ENCODE data around the gene BTN2A1. TPM values are rescaled to one million over a fixed set of nuclear protein-coding genes. Genes with fewer than 3 reads are reported as not detected.
A peak's percentile ranks its signal among the peaks of the same experiment; 100 is the strongest.

Gene BTN2A1
- total and polyA plus RNA-seq, 9 of the 15 experiments (the other 6 are each of a cell fraction or from before 2014, with no cell fraction given) = 6.7 to 22.1 (median 16.4) TPM

DNA sequence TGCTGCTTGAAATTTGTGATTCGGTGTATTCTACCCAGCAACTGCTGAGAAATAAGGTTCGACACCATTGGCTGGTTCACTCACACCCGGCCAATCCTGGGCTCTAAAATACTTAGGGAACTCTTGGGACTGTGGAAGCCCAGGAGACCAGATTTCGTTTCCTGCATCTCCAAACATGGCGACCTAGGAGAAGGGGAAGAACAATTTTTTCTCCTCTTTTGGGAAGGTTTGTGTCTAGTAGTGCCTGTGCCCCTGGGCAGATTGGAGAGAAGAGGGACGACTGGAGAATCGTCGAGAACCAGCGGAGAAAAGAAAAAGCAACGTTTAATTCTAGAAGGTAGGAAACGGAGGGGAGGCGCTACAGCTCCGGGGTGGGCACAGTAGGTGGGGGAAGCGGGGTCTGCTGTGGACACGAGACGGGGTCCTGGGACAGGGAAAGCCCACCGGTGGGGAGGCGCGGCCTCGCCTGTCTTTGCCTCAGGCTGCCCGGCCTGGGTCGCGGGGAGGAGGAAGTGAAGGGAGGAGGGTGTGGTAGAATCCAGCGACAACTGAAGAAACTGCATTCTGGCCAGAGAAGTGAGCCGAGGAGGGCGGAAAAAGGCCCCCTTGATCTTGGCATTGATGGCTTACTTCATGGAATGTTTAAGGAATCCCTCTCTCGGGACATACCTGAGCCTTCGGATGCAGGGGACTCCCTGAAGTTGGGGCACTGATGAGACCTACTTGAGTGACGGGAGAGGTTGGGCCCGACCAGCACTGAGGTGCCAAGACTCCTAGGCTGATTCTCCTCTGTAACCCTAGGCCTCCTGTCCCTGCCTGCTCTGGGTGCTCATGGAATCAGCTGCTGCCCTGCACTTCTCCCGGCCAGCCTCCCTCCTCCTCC lies at the start of gene BTN2A1 (continued):
- TF ChIP-seq, protein P1, sequence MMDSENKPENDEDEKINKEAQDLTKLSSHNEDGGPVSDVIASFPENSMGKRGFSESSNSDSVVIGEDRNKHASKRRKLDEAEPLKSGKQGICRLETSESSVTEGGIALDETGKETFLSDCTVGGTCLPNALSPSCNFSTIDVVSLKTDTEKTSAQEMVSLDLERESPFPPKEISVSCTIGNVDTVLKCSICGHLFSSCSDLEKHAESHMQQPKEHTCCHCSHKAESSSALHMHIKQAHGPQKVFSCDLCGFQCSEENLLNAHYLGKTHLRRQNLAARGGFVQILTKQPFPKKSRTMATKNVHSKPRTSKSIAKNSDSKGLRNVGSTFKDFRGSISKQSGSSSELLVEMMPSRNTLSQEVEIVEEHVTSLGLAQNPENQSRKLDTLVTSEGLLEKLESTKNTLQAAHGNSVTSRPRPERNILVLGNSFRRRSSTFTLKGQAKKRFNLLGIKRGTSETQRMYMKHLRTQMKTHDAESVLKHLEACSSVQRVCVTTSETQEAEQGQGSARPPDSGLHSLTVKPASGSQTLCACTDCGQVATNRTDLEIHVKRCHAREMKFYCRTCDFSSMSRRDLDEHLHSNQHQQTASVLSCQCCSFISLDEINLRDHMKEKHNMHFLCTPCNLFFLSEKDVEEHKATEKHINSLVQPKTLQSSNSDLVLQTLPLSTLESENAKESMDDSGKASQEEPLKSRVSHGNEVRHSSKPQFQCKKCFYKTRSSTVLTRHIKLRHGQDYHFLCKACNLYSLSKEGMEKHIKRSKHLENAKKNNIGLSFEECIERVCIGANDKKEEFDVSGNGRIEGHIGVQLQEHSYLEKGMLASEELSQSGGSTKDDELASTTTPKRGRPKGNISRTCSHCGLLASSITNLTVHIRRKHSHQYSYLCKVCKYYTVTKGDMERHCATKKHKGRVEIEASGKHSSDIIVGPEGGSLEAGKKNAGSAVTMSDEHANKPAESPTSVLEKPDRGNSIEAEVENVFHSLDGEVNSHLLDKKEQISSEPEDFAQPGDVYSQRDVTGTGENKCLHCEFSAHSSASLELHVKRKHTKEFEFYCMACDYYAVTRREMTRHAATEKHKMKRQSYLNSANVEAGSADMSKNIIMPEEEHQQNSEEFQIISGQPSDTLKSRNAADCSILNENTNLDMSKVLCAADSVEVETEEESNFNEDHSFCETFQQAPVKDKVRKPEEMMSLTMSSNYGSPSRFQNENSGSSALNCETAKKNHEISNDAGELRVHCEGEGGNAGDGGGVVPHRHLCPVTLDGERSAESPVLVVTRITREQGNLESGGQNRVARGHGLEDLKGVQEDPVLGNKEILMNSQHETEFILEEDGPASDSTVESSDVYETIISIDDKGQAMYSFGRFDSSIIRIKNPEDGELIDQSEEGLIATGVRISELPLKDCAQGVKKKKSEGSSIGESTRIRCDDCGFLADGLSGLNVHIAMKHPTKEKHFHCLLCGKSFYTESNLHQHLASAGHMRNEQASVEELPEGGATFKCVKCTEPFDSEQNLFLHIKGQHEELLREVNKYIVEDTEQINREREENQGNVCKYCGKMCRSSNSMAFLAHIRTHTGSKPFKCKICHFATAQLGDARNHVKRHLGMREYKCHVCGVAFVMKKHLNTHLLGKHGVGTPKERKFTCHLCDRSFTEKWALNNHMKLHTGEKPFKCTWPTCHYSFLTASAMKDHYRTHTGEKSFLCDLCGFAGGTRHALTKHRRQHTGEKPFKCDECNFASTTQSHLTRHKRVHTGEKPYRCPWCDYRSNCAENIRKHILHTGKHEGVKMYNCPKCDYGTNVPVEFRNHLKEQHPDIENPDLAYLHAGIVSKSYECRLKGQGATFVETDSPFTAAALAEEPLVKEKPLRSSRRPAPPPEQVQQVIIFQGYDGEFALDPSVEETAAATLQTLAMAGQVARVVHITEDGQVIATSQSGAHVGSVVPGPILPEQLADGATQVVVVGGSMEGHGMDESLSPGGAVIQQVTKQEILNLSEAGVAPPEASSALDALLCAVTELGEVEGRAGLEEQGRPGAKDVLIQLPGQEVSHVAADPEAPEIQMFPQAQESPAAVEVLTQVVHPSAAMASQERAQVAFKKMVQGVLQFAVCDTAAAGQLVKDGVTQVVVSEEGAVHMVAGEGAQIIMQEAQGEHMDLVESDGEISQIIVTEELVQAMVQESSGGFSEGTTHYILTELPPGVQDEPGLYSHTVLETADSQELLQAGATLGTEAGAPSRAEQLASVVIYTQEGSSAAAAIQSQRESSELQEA (IDR thresholded peaks at IDR 0.05; ENCODE audit: low read depth) = peak; percentile 48; the same call in 1 of the 2 replicates
- TF ChIP-seq PTTG1 (tag; IDR thresholded peaks at IDR 0.05; ENCODE audit: low read depth) (no peak), ATF1 (CRISPR knock-in tag; IDR thresholded peaks at IDR 0.05) (no peak), ATF1 (tag; IDR thresholded peaks at IDR 0.05) (peak; percentile 95), GTF2F1 (IDR thresholded peaks at IDR 0.05; ENCODE audit: low read depth, low read length) (peak; percentile 91; the same call in 1 of the 2 replicates), ZKSCAN3 (CRISPR knock-in tag; IDR thresholded peaks at IDR 0.05) (no peak), ZFX (CRISPR knock-in tag; IDR thresholded peaks at IDR 0.05) (peak; percentile 43; the same call in 1 of the 2 replicates), SMARCA4 (IDR thresholded peaks at IDR 0.05) (peak; percentile 26; the same call in 1 of the 2 replicates), CBX1 (IDR thresholded peaks at IDR 0.05; ENCODE audit: low read depth) (no peak), FOS (IDR thresholded peaks at IDR 0.05; ENCODE audit: extremely low read depth, insufficient read length) (peak; percentile 84), ELF2 (CRISPR knock-in tag; IDR thresholded peaks at IDR 0.05) (peak; percentile 22; the same call in 1 of the 2 replicates), ZZZ3 (IDR thresholded peaks at IDR 0.05) (no peak), BRD4 (IDR thresholded peaks at IDR 0.05) (0 out of 2 replicates have a peak, but pooled peaks have one; percentile 25), ARID1B (IDR thresholded peaks at IDR 0.05) (0 out of 2 replicates have a peak, but pooled peaks have one; percentile 29), HDAC2 (IDR thresholded peaks at IDR 0.05) (peak; percentile 81), NFYB (IDR thresholded peaks at IDR 0.05; ENCODE audit: extremely low read depth, insufficient read length) (peak; percentile 49), PML (IDR thresholded peaks at IDR 0.05; ENCODE audit: low read length) (peak; percentile 66; the same call in 1 of the 2 replicates), WHSC1 (IDR thresholded peaks at IDR 0.05; ENCODE audit: low read length) (no peak)
- TF ChIP-seq, protein P2, sequence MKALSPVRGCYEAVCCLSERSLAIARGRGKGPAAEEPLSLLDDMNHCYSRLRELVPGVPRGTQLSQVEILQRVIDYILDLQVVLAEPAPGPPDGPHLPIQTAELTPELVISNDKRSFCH (CRISPR knock-in tag; IDR thresholded peaks at IDR 0.05) = no peak
- TF ChIP-seq, protein P2 (tag; IDR thresholded peaks at IDR 0.05) = peak; percentile 21; the same call in 1 of the 2 replicates
- TF ChIP-seq, protein P3, sequence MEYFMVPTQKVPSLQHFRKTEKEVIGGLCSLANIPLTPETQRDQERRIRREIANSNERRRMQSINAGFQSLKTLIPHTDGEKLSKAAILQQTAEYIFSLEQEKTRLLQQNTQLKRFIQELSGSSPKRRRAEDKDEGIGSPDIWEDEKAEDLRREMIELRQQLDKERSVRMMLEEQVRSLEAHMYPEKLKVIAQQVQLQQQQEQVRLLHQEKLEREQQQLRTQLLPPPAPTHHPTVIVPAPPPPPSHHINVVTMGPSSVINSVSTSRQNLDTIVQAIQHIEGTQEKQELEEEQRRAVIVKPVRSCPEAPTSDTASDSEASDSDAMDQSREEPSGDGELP (CRISPR knock-in tag; IDR thresholded peaks at IDR 0.05; ENCODE audit: borderline replicate concordance) = peak; percentile 50; the same call in 1 of the 2 replicates
